Measurements from ENCODE around the gene DDA1. TPM values are rescaled to one million over a fixed set of nuclear protein-coding genes. Genes with fewer than 3 reads are reported as not detected.

The DDA1 gene
- polyA plus RNA-seq, 2 of the 4 experiments (the other 2 are of a cell fraction): 35.5 to 53.5 TPM

DNA sequence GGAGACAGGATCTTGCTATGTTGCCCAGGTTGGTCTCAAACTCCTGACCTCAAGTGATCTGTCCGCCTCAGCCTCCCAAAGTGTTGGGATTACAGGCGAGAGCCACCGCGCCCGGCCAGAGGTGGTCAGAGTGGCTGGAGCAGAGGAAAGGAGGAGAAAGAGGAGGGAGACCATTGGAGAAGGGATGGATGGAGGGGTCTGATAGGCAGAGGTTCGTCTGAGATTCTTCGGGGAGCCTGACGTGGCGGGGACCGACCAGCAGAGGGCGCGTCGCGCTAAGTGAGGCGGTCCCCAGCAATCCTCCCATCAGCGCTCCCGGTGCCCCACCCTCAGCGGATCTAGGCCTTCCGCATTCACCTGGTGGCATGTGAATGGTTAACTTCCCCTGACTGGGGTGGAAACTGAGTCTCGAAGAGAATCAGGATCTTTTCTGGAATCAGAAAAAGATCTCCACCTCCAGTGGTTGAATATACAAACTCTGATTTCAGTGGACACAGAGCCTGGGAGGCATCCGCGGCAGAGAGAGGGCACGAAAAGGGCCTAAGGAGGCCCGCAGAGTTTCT lies 36.8 kb downstream of the DDA1 start:
- no peak overlapping the region for H3K4me2 ChIP-seq
- peak overlapping the region in 1 of 2 experiments; percentile 54; a peak in 3 of 6 replicates for H3K27ac ChIP-seq
- H3K9me3 ChIP-seq: no peaks in the 10 kb centered on the region
- DNase-seq (ENCODE audit: low read depth in 1 of 2, low spot score in 1 of 2) (peak; percentile 58 to 67), FAIRE-seq (no peak), ATAC-seq (peak; percentile 84 to 95)
- 20% methylated on average over 16 of the region's 24 CpGs for WGBS (ENCODE audit: missing lambda C conversion rate)
- ChIA-PET CTCF (interaction anchor here (0.7 to 10.8 kb wide), 8 partner anchors 8 to 470 kb away, joined by 3 to 111 read pairs (median 3); partner anchors contain the start of gene MRPL34), POLR2A (no interaction called here)
- H3K4me3 ChIP-seq: no peak overlapping the region
- TF ChIP-seq KDM1A (IDR thresholded peaks at IDR 0.05; ENCODE audit: low read depth) (no peak), CHD4 (IDR thresholded peaks at IDR 0.05; ENCODE audit: borderline replicate concordance) (no peak), RAD21 (conservative IDR thresholded peaks at IDR 0.05 in 1 of 2, IDR thresholded peaks at IDR 0.05 in 1 of 2) (peak; percentile 70 to 78), RARB (CRISPR knock-in tag; IDR thresholded peaks at IDR 0.05) (no peak), PHF8 (IDR thresholded peaks at IDR 0.05; ENCODE audit: borderline replicate concordance, low read depth) (no peak), HOXB13 (CRISPR knock-in tag; IDR thresholded peaks at IDR 0.05; ENCODE audit: low read depth) (no peak), POLR2AphosphoS2 (conservative IDR thresholded peaks at IDR 0.05; ENCODE audit: low read length) (no peak), MAFK (IDR thresholded peaks at IDR 0.05; ENCODE audit: partially characterized antibody) (no peak), FOXS1 (CRISPR knock-in tag; IDR thresholded peaks at IDR 0.05) (no peak), SMC3 (IDR thresholded peaks at IDR 0.05) (peak; percentile 90)
- TF ChIP-seq, protein P1, sequence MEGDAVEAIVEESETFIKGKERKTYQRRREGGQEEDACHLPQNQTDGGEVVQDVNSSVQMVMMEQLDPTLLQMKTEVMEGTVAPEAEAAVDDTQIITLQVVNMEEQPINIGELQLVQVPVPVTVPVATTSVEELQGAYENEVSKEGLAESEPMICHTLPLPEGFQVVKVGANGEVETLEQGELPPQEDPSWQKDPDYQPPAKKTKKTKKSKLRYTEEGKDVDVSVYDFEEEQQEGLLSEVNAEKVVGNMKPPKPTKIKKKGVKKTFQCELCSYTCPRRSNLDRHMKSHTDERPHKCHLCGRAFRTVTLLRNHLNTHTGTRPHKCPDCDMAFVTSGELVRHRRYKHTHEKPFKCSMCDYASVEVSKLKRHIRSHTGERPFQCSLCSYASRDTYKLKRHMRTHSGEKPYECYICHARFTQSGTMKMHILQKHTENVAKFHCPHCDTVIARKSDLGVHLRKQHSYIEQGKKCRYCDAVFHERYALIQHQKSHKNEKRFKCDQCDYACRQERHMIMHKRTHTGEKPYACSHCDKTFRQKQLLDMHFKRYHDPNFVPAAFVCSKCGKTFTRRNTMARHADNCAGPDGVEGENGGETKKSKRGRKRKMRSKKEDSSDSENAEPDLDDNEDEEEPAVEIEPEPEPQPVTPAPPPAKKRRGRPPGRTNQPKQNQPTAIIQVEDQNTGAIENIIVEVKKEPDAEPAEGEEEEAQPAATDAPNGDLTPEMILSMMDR (IDR thresholded peaks at IDR 0.05): peak; percentile 82
- peaks cover 7% of the 10 kb centered on the region for H3K4me1 ChIP-seq

DNA sequence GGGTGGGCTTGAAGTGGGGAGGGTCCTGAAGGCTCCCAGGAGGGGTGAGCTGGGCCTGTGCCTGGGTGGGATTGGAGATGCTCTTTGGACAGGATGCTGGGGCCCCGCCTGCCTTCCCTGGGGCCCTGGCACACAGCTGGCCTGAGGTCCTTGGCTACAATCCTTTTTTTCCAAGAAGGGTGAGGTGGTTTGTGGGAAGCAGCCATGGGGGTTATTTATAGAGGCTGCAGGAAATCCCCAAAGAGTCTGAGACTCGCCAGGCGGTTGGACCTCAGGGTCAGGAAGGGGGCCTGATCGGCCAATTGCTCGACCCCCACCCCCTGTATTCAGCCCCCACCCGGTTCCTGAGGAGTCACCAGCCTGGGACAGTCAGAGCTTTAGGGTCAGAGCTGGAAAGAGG lies 38.0 kb downstream of the DDA1 start:
- DNase-seq (ENCODE audit: low read depth in 1 of 2, low spot score in 1 of 2) (no peak), ATAC-seq (no peak), FAIRE-seq (no peak)
- Histone ChIP-seq H3K4me3 (no peak overlapping the region), H3K4me2 (no peak overlapping the region), H3K9me3 (no peaks in the 10 kb centered on the region), H3K4me1 (peaks cover 7% of the 10 kb centered on the region), H3K27ac (peak overlapping the region; percentile 17 to 48; a peak in 1 of 6 replicates)
- WGBS (ENCODE audit: missing lambda C conversion rate): 47% methylated on average over 6 of the region's 6 CpGs
- ChIA-PET POLR2A (no interaction called here), CTCF (interaction anchor here (0.9 to 10.8 kb wide), 6 partner anchors 9 to 119 kb away, joined by 3 to 111 read pairs (median 4); no protein-coding TSS in a partner anchor)
- TF ChIP-seq EP300 (IDR thresholded peaks at IDR 0.05): no peak

DNA sequence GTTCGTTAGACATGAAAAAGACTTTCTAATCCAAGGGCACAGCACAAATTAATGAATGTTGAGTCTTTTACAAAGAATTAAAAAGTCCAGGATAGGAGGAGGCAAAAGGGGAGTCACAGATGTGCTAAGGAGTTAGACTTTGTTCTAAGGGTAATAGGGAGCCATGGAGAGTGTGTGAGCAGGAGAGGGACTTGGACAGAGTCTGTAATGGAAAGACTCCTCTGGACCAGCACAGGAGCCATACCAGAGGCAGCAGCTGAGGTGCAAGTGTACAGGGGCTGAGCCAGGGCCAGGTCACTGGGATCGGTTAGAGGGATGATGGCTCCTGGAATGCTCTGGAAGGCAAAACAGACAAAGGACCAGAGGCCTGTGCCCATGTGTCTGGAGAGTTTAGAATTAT lies 38.5 kb downstream of the DDA1 start:
- Histone ChIP-seq H3K4me2 (no peak overlapping the region; the same call in 2 of the 3 replicates), H3K27ac (peak overlapping the region; percentile 68 to 86; a peak in 5 of 6 replicates), H3K9me3 (no peaks in the 10 kb centered on the region), H3K4me3 (no peak overlapping the region), H3K4me1 (peaks cover 7% of the 10 kb centered on the region)
- ATAC-seq (no peak), DNase-seq (ENCODE audit: low read depth in 1 of 2, low spot score in 1 of 2) (no peak), FAIRE-seq (no peak)
- 85% methylated on average over 2 of the region's 2 CpGs for WGBS (ENCODE audit: missing lambda C conversion rate)
- TF ChIP-seq POLR2AphosphoS2 (conservative IDR thresholded peaks at IDR 0.05; ENCODE audit: low read length) (no peak), ZC3H11A (IDR thresholded peaks at IDR 0.05) (no peak), SREBF2 (IDR thresholded peaks at IDR 0.05) (no peak), MAFK (IDR thresholded peaks at IDR 0.05; ENCODE audit: partially characterized antibody) (no peak), CBX8 (IDR thresholded peaks at IDR 0.05) (no peak), RNF2 (IDR thresholded peaks at IDR 0.05; ENCODE audit: borderline replicate concordance, low read depth) (no peak), KDM5A (IDR thresholded peaks at IDR 0.05) (no peak), NPAS2 (CRISPR knock-in tag; IDR thresholded peaks at IDR 0.05; ENCODE audit: borderline replicate concordance) (no peak), FOSL2 (IDR thresholded peaks at IDR 0.05) (no peak), FOSL2 (CRISPR knock-in tag; IDR thresholded peaks at IDR 0.05) (no peak), KDM1A (IDR thresholded peaks at IDR 0.05; ENCODE audit: low read depth) (0 out of 2 replicates have a peak, but pooled peaks have one; percentile 42), MAZ (IDR thresholded peaks at IDR 0.05; ENCODE audit: borderline replicate concordance, low read depth, low read length) (no peak), ZFP36 (IDR thresholded peaks at IDR 0.05; ENCODE audit: borderline replicate concordance, partially characterized antibody) (peak; percentile 74), NFE2L2 (conservative IDR thresholded peaks at IDR 0.05; ENCODE audit: low read length) (no peak)
- TF ChIP-seq, protein P2, sequence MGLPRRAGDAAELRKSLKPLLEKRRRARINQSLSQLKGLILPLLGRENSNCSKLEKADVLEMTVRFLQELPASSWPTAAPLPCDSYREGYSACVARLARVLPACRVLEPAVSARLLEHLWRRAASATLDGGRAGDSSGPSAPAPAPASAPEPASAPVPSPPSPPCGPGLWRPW (IDR thresholded peaks at IDR 0.05): no peak
- TF ChIP-seq, protein P3, sequence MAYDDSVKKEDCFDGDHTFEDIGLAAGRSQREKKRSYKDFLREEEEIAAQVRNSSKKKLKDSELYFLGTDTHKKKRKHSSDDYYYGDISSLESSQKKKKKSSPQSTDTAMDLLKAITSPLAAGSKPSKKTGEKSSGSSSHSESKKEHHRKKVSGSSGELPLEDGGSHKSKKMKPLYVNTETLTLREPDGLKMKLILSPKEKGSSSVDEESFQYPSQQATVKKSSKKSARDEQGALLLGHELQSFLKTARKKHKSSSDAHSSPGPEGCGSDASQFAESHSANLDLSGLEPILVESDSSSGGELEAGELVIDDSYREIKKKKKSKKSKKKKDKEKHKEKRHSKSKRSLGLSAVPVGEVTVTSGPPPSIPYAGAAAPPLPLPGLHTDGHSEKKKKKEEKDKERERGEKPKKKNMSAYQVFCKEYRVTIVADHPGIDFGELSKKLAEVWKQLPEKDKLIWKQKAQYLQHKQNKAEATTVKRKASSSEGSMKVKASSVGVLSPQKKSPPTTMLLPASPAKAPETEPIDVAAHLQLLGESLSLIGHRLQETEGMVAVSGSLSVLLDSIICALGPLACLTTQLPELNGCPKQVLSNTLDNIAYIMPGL (CRISPR knock-in tag; IDR thresholded peaks at IDR 0.05; ENCODE audit: borderline replicate concordance): no peak
- CTCF ChIA-PET: interaction anchor here (0.9 to 10.8 kb wide), 4 partner anchors 8 to 100 kb away, joined by 3 to 111 read pairs (median 4); no protein-coding TSS in a partner anchor
- POLR2A ChIA-PET: no interaction called here

Measured in A549 (cell line).